Osteoblast (primary cell): ENCODE data around the gene TP53AIP1. TPM values are rescaled to one million over a fixed set of nuclear protein-coding genes. Genes with fewer than 3 reads are reported as not detected.

ENCODE experiments used
- DNase-seq: peaks from one replicate; pipeline ENCODE4 v3.0.0; 2011; ENCODE audit warnings: low spot score, mixed read lengths; ENCODE audit not compliant: insufficient read length; ENCODE audit errors: missing footprints
- H2AFZ ChIP-seq: 2 replicates; pipeline ENCODE4 v1.6.0; 2011; ENCODE audit warnings: mild to moderate bottlenecking, low read length
- H3K27ac ChIP-seq: 2 replicates; pipeline ENCODE4 v1.5.1; 2011; ENCODE audit warnings: mild to moderate bottlenecking, low read depth, low read length, moderate library complexity
- H3K27me3 ChIP-seq: 2 replicates; pipeline ENCODE4 v1.6.0; 2012; ENCODE audit warnings: mild to moderate bottlenecking, control low read depth, inconsistent platforms, low read length, moderate library complexity; ENCODE audit not compliant: insufficient read depth
- H3K36me3 ChIP-seq: 2 replicates; pipeline ENCODE4 v1.5.1; 2011; ENCODE audit warnings: mild to moderate bottlenecking, low read length, control low read depth, moderate library complexity; ENCODE audit not compliant: insufficient read depth
- H3K4me1 ChIP-seq: 2 replicates; pipeline ENCODE4 v1.5.1; 2011; ENCODE audit warnings: mild to moderate bottlenecking, low read length, control low read depth, moderate library complexity; ENCODE audit not compliant: insufficient read depth
- H3K4me2 ChIP-seq: 2 replicates; pipeline ENCODE4 v1.6.0; 2011; ENCODE audit warnings: mild to moderate bottlenecking, low read length; ENCODE audit not compliant: insufficient read depth
- H3K4me3 ChIP-seq: fragments of 200-600 bp; sonication (generic); 3 replicates; pipeline ENCODE4 v1.5.1; 2012; ENCODE audit warnings: mild to moderate bottlenecking, low read length, inconsistent platforms; ENCODE audit not compliant: insufficient read depth
- H3K79me2 ChIP-seq: 2 replicates; pipeline ENCODE4 v1.6.0; 2012; ENCODE audit warnings: mild to moderate bottlenecking, low read length, control low read depth, inconsistent platforms; ENCODE audit not compliant: insufficient read depth
- H3K9me3 ChIP-seq: 2 replicates; pipeline ENCODE4 v1.5.1; 2011; ENCODE audit warnings: low read depth, low read length, control low read depth
- H4K20me1 ChIP-seq: 2 replicates; pipeline ENCODE4 v1.6.0; 2012; ENCODE audit warnings: mild to moderate bottlenecking, low read length, control low read depth; ENCODE audit not compliant: insufficient read depth
- CTCF ChIP-seq: IDR thresholded peaks from 2 replicates; pipeline ENCODE4 v1.5.1; 2011; ENCODE audit warnings: mild to moderate bottlenecking, low read depth, low read length, moderate library complexity; ENCODE audit errors: extremely low read depth
- total RNA-seq: library from RNA; depleted of rRNA; stranded (reverse); fragments of >200 nt; gene quantifications from 2 replicates; pipeline ENCODE4 v1.2.3, GENCODE V29; 2012

Gene TP53AIP1
- total RNA-seq, 1 donor, result under 0.01 TPM

- TF ChIP-seq CTCF, result no peak
- Histone ChIP-seq H2AFZ (no peak overlapping the region), H3K9me3 (no peaks in the 10 kb centered on the region), H4K20me1 (no peaks in the 10 kb centered on the region), H3K27me3 (no peaks in the 10 kb centered on the region), H3K4me1 (peaks cover 34% of the 10 kb centered on the region), H3K27ac (peak overlapping the region; percentile 17), H3K4me3 (no peak overlapping the region), H3K79me2 (no peaks in the 10 kb centered on the region), H3K36me3 (no peaks in the 10 kb centered on the region), H3K4me2 (no peak overlapping the region)
- peak; percentile 42 for DNase-seq
These were observed 40.8 kb downstream of the TP53AIP1 start for GRCh38 chr11:128901653-128902514.

- TF ChIP-seq CTCF, result no peak
- H3K4me3 ChIP-seq, result no peak overlapping the region
- H2AFZ ChIP-seq, result no peak overlapping the region
- no peaks in the 10 kb centered on the region for H3K79me2 ChIP-seq
- H3K4me2 ChIP-seq, result no peak overlapping the region
- H3K27ac ChIP-seq, result no peak overlapping the region
- DNase-seq, result no peak
- no peaks in the 10 kb centered on the region for H4K20me1 ChIP-seq
- H3K4me1 ChIP-seq, result peaks cover 28% of the 10 kb centered on the region
- H3K36me3 ChIP-seq, result no peaks in the 10 kb centered on the region
- no peaks in the 10 kb centered on the region for H3K9me3 ChIP-seq
- H3K27me3 ChIP-seq, result no peaks in the 10 kb centered on the region
These were observed 42.2 kb downstream of the TP53AIP1 start for GRCh38 chr11:128900468-128900867.

- no peaks in the 10 kb centered on the region for H3K79me2 ChIP-seq
- peaks cover 17% of the 10 kb centered on the region for H3K4me1 ChIP-seq
- no peaks in the 10 kb centered on the region for H4K20me1 ChIP-seq
- H3K36me3 ChIP-seq, result no peaks in the 10 kb centered on the region
- peak overlapping the region; percentile 36 for H3K4me3 ChIP-seq
- H3K9me3 ChIP-seq, result no peaks in the 10 kb centered on the region
- H3K27me3 ChIP-seq, result no peaks in the 10 kb centered on the region
- no peak for TF ChIP-seq CTCF
- peak overlapping the region; percentile 59 for H3K4me2 ChIP-seq
- no peak for DNase-seq
- no peak overlapping the region for H2AFZ ChIP-seq
- H3K27ac ChIP-seq, result no peak overlapping the region
These were observed 43.9 kb downstream of the TP53AIP1 start for GRCh38 chr11:128898580-128899344.

GRCh38 chr11:128897826-128898225 is 44.8 kb downstream of the TP53AIP1 start:
- Histone ChIP-seq H3K9me3 (no peaks in the 10 kb centered on the region), H3K4me1 (peaks cover 8% of the 10 kb centered on the region), H4K20me1 (no peaks in the 10 kb centered on the region), H2AFZ (no peak overlapping the region), H3K79me2 (no peaks in the 10 kb centered on the region), H3K27me3 (no peaks in the 10 kb centered on the region), H3K4me3 (no peak overlapping the region), H3K4me2 (no peak overlapping the region), H3K36me3 (no peaks in the 10 kb centered on the region), H3K27ac (no peak overlapping the region)
- TF ChIP-seq CTCF, result no peak
- DNase-seq, result no peak
